Measurements from ENCODE around the gene GALK1.

- no peak for TF ChIP-seq CTCF (conservative IDR thresholded peaks at IDR 0.05 in 1 of 2, IDR thresholded peaks at IDR 0.05 in 1 of 2; ENCODE audit: low read depth in 1 of 2, low read length in 2 of 2)
- TF ChIP-seq EZH2 (IDR thresholded peaks at IDR 0.05; ENCODE audit: low read length, missing control alignments), result no peak
These were observed 26.3 kb upstream of the GALK1 start for GRCh38 chr17:75791254-75791653.
